Gastrocnemius medialis (tissue), 4 donors: ENCODE data around the gene RERE. TPM values are rescaled to one million over a fixed set of nuclear protein-coding genes. Genes with fewer than 3 reads are reported as not detected.

Source experiments
- ATAC-seq, 2 donors: fragments of 150-250 bp; one replicate each; pipeline ENCODE4 v1.9.1; 2016
- DNase-seq, 2 donors: peaks; one replicate each; pipeline ENCODE4 v3.0.0-alpha.2; 2019
- H3K27ac ChIP-seq, 4 donors: fragments of 200-600 bp; sonication (generic); 1 replicate in 1 of 4; 2 replicates in 3 of 4; pipeline ENCODE4 v1.5.1; 2016 to 2018; ENCODE audit warnings: mild to moderate bottlenecking in 2 of 4, moderate library complexity in 1 of 4
- H3K27me3 ChIP-seq, 3 donors: fragments of 200-600 bp; sonication (generic) in 2 of 3; 1 replicate in 1 of 3; 2 replicates in 2 of 3; pipeline versions ENCODE4 v1.5.1 to v1.6.0; 2016 to 2019; ENCODE audit warnings: mild to moderate bottlenecking in 1 of 3, moderate library complexity in 1 of 3
- H3K36me3 ChIP-seq, 2 donors: fragments of 200-600 bp; sonication (generic) in 1 of 2; one replicate each; pipeline ENCODE4 v1.5.1; 2017 to 2018
- H3K4me1 ChIP-seq, 2 donors: fragments of 200-600 bp; sonication (generic) in 1 of 2; one replicate each; pipeline ENCODE4 v1.5.1; 2016 to 2017; ENCODE audit warnings: mild to moderate bottlenecking in 2 of 2
- H3K4me3 ChIP-seq, 4 donors: fragments of 200-600 bp; sonication (generic) in 3 of 4; 1 replicate in 1 of 4; 2 replicates in 3 of 4; pipeline ENCODE4 v1.5.1; 2016 to 2019; ENCODE audit warnings: mild to moderate bottlenecking in 2 of 4
- H3K9me3 ChIP-seq, 3 donors: fragments of 200-600 bp; sonication (generic) in 2 of 3; 1 replicate in 1 of 3; 2 replicates in 2 of 3; pipeline ENCODE4 v1.5.1; 2016 to 2019
- POLR2A ChIP-seq, 2 donors: fragments of 450-650 bp; IDR thresholded peaks; one replicate each; pipeline ENCODE4 v1.6.1; 2017; ENCODE audit warnings: antibody characterized with exemption in 2 of 2, mild to moderate bottlenecking in 2 of 2, moderate library complexity in 2 of 2
- in situ Hi-C, 4 donors: fragments of 200-750 bp; cut with MboI; loops; one replicate each; pipeline versions ENCODE4 v1.15.0 to v1.8.0; 2017; ENCODE audit warnings: low sequenced_read_pairs in 4 of 4
- intact Hi-C: fragments of 100-400 bp; cut with DNase I; formaldehyde crosslinking; loops from one replicate; pipeline ENCODE4 v1.15.1; 2023; ENCODE audit warnings: low total_unique reads
- total RNA-seq, 4 donors: library from RNA; depleted of rRNA; stranded (reverse); fragments of >200 nt; gene quantifications; one replicate each; pipeline versions ENCODE4 v1.1.0 to v1.2.3, GENCODE V29; 2016
- TF ChIP-seq, protein P1 (sequence below), 5 experiments: fragments of 450-650 bp in 3 of 5; fragments of 200-600 bp in 2 of 5; sonication (generic) in 2 of 5; IDR thresholded peaks in 4 of 5; conservative IDR thresholded peaks in 1 of 5; 1 replicate in 4 of 5; 2 replicates in 1 of 5; pipeline ENCODE4 v1.5.1; 2016 to 2019; ENCODE audit warnings: antibody characterized with exemption in 5 of 5, mild to moderate bottlenecking in 3 of 5, moderate library complexity in 3 of 5

The RERE gene
- total RNA-seq, 4 donors from 2014 or later = 60.8 to 106 (median 102) TPM

DNA sequence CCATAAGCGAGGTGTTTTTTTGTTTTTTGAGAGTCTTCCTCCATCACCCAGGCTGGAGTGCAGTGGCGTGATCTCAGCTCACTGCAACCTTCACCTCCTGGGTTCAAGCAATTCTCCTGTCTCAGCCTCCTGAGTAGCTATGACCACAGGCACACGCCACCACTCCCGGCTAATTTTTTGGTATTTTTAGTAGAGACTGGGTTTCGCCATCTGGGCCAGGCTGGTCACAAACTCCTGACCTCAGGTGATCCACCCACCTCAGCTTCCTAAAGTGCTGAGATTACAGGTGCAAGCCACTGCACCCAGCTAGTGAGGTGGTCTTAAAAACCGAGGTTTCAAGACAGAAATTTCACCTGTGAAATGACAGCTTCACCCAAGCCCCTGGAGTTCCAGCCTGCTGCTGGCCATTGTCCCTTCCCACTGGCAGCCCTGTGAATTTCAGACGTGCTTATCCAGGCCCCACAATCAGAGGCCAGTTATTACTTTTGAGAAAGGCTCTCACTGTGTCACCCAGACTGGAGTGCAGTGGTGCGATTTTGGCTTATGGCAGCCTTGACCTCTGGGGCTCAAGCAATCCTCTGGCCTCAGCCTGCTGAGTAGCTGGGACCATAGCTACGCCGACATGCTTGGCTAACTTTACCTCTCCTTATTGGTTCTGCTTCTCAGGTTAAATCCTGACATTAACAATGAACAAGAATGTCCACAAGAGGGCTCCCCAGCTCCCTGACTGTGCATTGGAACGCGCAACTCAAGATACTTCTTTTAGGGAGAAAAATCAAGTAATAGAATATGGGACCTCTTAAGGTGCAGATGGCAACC lies 41.7 kb upstream of the RERE start:
- H3K9me3 ChIP-seq = no peaks in the 10 kb centered on the region
- ATAC-seq = peak in 1 of 2 donors; percentile 43
- H3K36me3 ChIP-seq = peaks cover 6 to 65% of the 10 kb centered on the region in 2 donors
- in situ Hi-C loops (loop anchor here (10.0 to 25.0 kb wide), 4 partner anchors 126 to 294 kb away; no protein-coding TSS in a partner anchor), intact Hi-C loops (loop anchor here (5.0 kb wide), 1 partner anchor 128 kb away; no protein-coding TSS in a partner anchor)
- peak overlapping the region in 3 of 4 donors; percentile 29 to 61 (median 58) for H3K27ac ChIP-seq
- TF ChIP-seq, protein P1, sequence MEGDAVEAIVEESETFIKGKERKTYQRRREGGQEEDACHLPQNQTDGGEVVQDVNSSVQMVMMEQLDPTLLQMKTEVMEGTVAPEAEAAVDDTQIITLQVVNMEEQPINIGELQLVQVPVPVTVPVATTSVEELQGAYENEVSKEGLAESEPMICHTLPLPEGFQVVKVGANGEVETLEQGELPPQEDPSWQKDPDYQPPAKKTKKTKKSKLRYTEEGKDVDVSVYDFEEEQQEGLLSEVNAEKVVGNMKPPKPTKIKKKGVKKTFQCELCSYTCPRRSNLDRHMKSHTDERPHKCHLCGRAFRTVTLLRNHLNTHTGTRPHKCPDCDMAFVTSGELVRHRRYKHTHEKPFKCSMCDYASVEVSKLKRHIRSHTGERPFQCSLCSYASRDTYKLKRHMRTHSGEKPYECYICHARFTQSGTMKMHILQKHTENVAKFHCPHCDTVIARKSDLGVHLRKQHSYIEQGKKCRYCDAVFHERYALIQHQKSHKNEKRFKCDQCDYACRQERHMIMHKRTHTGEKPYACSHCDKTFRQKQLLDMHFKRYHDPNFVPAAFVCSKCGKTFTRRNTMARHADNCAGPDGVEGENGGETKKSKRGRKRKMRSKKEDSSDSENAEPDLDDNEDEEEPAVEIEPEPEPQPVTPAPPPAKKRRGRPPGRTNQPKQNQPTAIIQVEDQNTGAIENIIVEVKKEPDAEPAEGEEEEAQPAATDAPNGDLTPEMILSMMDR (IDR thresholded peaks at IDR 0.05 in 4 of 5, conservative IDR thresholded peaks at IDR 0.05 in 1 of 5) = peak; percentile 29 to 60 (median 56)
- no peak for TF ChIP-seq POLR2A (IDR thresholded peaks at IDR 0.05)
- H3K27me3 ChIP-seq = no peaks in the 10 kb centered on the region
- H3K4me1 ChIP-seq = peaks cover 0 to 24% of the 10 kb centered on the region in 2 donors
- no peak for DNase-seq
- H3K4me3 ChIP-seq = no peak overlapping the region

DNA sequence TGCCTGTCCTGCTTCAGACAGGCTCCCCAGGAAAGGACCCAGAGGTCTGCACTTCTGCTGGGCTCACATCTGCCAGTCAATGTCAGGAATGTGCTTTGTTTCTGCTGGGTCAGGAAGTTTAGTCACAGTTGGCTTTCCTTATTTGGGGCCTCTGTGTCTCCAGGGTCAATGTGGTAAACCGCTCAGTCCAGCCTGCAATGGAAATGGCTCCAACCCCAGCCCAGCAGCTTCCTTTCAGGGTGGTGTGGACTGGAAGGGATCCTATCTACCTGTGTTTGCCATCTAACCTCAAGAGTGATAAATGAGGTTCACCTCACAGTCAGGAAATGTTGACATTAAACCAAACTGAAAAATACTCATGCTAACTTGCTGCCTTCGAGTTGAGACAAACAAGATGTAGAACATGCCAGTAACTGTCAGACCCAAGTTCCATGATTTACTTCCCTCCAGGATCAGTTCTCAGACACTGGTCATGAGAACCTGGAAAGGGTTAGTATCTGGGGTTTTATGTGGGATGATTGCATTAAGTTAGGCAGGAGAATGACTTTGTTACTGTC lies 40.8 kb upstream of the RERE start:
- Histone ChIP-seq H3K4me1 (peaks cover 0 to 24% of the 10 kb centered on the region in 2 donors), H3K4me3 (no peak overlapping the region), H3K27me3 (no peaks in the 10 kb centered on the region), H3K36me3 (peaks cover 2 to 56% of the 10 kb centered on the region in 2 donors), H3K27ac (peak overlapping the region; percentile 12 to 61 (median 44)), H3K9me3 (no peaks in the 10 kb centered on the region)
- DNase-seq = no peak
- in situ Hi-C loops = loop anchor here (10.0 to 25.0 kb wide), 4 partner anchors 127 to 293 kb away; no protein-coding TSS in a partner anchor
- intact Hi-C loops = loop anchor here (5.0 kb wide), 1 partner anchor 129 kb away; no protein-coding TSS in a partner anchor
- TF ChIP-seq, protein P1 (IDR thresholded peaks at IDR 0.05 in 4 of 5, conservative IDR thresholded peaks at IDR 0.05 in 1 of 5) = no peak
- TF ChIP-seq POLR2A (IDR thresholded peaks at IDR 0.05) = no peak
- peak in 1 of 2 donors; percentile 53 for ATAC-seq

DNA sequence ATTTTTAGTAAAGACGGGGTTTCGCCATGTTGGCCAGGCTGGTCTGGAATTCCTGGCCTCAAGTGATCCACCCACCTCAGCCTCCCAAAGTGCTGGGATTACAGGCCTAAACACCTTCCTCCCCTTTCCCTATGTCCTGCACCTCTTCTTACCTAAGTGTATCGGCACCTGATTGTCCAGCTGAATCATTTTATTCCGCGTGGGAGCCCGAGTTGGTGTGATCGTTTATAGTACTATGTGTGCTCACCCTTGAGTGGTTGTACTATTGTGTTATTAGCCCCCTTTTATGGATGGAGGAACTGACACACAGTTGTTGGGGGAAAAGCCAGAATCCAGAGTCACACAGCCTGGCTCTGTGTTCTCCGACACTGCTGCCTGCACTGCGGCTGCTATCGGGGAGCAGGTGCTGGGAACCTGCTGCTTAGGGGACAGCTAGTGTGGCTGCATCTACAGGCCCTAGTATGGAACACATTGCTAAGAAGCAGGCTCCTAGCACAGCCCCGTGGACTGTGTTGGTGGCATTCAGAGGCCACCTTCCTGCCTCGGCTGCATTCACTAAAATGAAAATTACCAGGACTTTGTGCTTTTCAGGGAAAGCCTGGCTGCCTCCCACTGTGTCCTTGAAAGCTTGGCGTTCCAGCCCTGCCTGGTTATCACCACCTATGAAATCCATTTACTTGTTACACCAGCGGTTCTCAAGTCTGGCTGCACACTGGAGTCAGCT lies 39.4 kb upstream of the RERE start:
- intact Hi-C loops = loop anchor here (5.0 kb wide), 1 partner anchor 130 kb away; no protein-coding TSS in a partner anchor
- H3K4me1 ChIP-seq = peaks cover 0 to 24% of the 10 kb centered on the region in 2 donors
- H3K27ac ChIP-seq = peak overlapping the region in 3 of 4 donors; percentile 29 to 61 (median 58)
- ATAC-seq (no peak), DNase-seq (no peak)
- H3K9me3 ChIP-seq = no peaks in the 10 kb centered on the region
- TF ChIP-seq, protein P1 (IDR thresholded peaks at IDR 0.05 in 4 of 5, conservative IDR thresholded peaks at IDR 0.05 in 1 of 5) = no peak
- no peak for TF ChIP-seq POLR2A (IDR thresholded peaks at IDR 0.05)
- in situ Hi-C loops = loop anchor here (10.0 to 25.0 kb wide), 4 partner anchors 128 to 292 kb away; no protein-coding TSS in a partner anchor
- no peak overlapping the region for H3K4me3 ChIP-seq
- H3K36me3 ChIP-seq = peaks cover 2 to 43% of the 10 kb centered on the region in 2 donors
- no peaks in the 10 kb centered on the region for H3K27me3 ChIP-seq

DNA sequence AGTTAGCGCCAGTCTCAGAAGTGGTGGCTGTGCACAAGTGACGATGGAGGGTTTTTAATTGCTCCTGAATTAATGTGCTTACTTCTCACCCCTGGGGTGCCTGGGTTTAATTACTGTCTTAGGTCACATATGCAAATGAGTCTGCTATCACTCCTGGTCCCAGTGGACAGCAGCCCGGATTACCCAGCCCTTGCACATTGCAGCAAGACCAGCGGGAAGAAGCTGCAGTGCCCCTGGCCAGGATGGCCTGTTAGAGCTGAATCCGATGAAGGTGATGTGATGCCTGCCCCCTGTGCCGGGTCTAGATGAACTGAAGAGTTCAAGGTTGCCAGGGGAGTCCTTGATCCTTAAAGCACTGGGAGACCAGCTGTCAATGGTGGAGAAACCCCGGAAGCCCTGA lies 36.8 kb upstream of the RERE start:
- no peak for TF ChIP-seq POLR2A (IDR thresholded peaks at IDR 0.05)
- TF ChIP-seq, protein P1 (IDR thresholded peaks at IDR 0.05 in 4 of 5, conservative IDR thresholded peaks at IDR 0.05 in 1 of 5) = no peak
- intact Hi-C loops = no loop called here
- H3K27me3 ChIP-seq = no peaks in the 10 kb centered on the region
- no peak overlapping the region for H3K4me3 ChIP-seq
- no peaks in the 10 kb centered on the region for H3K9me3 ChIP-seq
- in situ Hi-C loops = loop anchor here (5.0 to 25.0 kb wide), 5 partner anchors 131 to 292 kb away; no protein-coding TSS in a partner anchor
- ATAC-seq (no peak), DNase-seq (no peak)
- peaks cover 1 to 19% of the 10 kb centered on the region in 2 donors for H3K4me1 ChIP-seq
- peak overlapping the region in 2 of 4 donors; percentile 18 to 43 for H3K27ac ChIP-seq
- H3K36me3 ChIP-seq = peaks cover 0 to 19% of the 10 kb centered on the region in 2 donors
